K562 (cell line): ENCODE data around the gene NFATC2.

Experiments
- DNMT1 ChIP-seq: fragments of 450-650 bp; IDR thresholded peaks from 2 replicates; pipeline ENCODE4 v1.6.1; 2016; ENCODE audit warnings: antibody characterized with exemption, mild to moderate bottlenecking
- MYC ChIP-seq, 2 experiments: fragments of 250-450 bp in 1 of 2; sonication (Bioruptor Pico) in 1 of 2; IDR thresholded peaks; 2 replicates each; pipeline versions ENCODE4 v1.5.1 to v1.6.1; 2012 to 2021; ENCODE audit warnings: low read depth in 2 of 2, borderline replicate concordance in 1 of 2, improper control_type of control experiment in 1 of 2, low read length in 1 of 2, mild to moderate bottlenecking in 1 of 2, moderate library complexity in 1 of 2
- NR3C1 ChIP-seq: sonication (generic); formaldehyde crosslinking; IDR thresholded peaks from 2 replicates; pipeline ENCODE4 v1.8.1; 2022; ENCODE audit warnings: missing genetic modification reagents
- POLR2A ChIP-seq: fragments of 450-650 bp; conservative IDR thresholded peaks from 2 replicates; pipeline ENCODE4 v1.6.1; 2016
- ZHX1 ChIP-seq: fragments of 150-350 bp; conservative IDR thresholded peaks from 2 replicates; pipeline ENCODE4 v1.6.1; 2014; ENCODE audit warnings: low read length
- ZNF140 ChIP-seq: fragments of 250-450 bp; sonication (Bioruptor Pico); IDR thresholded peaks from 2 replicates; pipeline ENCODE4 v1.8.0; 2021; ENCODE audit warnings: moderate library complexity, mild to moderate bottlenecking, inconsistent platforms

DNA sequence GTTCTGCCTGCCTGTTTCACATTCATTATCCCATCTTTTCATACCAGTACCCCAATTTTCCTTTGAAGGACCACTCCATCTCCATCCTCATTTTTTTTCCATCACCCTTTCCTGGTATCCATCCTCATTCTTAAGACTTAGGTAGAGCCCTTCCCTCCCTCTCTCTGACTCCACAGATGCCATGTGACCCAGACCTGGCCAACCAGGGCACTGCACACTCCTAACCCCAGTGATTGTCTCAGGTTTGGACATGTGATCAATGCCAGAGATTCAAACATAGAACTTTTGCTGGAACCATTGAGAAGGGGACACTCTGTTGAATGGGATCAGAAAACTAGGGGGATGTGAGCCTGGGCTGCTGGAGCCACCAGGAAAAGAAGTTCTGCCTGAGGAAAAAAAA is 39.1 kb upstream of the NFATC2 start:
- TF ChIP-seq ZNF140 (no peak), POLR2A (no peak), ZHX1 (no peak), DNMT1 (no peak), NR3C1 (CRISPR knock-in tag) (no peak), MYC (IDR thresholded peaks at IDR 0.05; ENCODE audit: low read depth, low read length) (no peak), MYC (CRISPR knock-in tag; IDR thresholded peaks at IDR 0.05; ENCODE audit: borderline replicate concordance, low read depth) (no peak)
